Upper lobe of left lung (tissue), 4 donors: Measurements from ENCODE around the gene ZNF366.

ENCODE experiments used
- EP300 ChIP-seq, 4 donors: sonication (generic); formaldehyde crosslinking; IDR thresholded peaks; one replicate each; pipeline ENCODE4 v1.5.1; 2017; ENCODE audit warnings: antibody characterized with exemption in 4 of 4, control low read depth in 2 of 4
- POLR2A ChIP-seq, 4 donors: fragments of 450-650 bp; IDR thresholded peaks; one replicate each; pipeline ENCODE4 v1.5.1; 2016 to 2017; ENCODE audit warnings: antibody characterized with exemption in 4 of 4, mild to moderate bottlenecking in 2 of 4
- POLR2AphosphoS5 ChIP-seq, 2 donors: sonication (generic); formaldehyde crosslinking; IDR thresholded peaks; one replicate each; pipeline ENCODE4 v1.5.1; 2017; ENCODE audit warnings: antibody characterized with exemption in 2 of 2
- TF ChIP-seq, protein P1 (sequence below), 6 experiments: fragments of 450-650 bp in 4 of 6; fragments of 200-600 bp in 2 of 6; sonication (generic) in 2 of 6; IDR thresholded peaks; one replicate each; pipeline ENCODE4 v1.5.1; 2016 to 2019; ENCODE audit warnings: antibody characterized with exemption in 6 of 6

DNA sequence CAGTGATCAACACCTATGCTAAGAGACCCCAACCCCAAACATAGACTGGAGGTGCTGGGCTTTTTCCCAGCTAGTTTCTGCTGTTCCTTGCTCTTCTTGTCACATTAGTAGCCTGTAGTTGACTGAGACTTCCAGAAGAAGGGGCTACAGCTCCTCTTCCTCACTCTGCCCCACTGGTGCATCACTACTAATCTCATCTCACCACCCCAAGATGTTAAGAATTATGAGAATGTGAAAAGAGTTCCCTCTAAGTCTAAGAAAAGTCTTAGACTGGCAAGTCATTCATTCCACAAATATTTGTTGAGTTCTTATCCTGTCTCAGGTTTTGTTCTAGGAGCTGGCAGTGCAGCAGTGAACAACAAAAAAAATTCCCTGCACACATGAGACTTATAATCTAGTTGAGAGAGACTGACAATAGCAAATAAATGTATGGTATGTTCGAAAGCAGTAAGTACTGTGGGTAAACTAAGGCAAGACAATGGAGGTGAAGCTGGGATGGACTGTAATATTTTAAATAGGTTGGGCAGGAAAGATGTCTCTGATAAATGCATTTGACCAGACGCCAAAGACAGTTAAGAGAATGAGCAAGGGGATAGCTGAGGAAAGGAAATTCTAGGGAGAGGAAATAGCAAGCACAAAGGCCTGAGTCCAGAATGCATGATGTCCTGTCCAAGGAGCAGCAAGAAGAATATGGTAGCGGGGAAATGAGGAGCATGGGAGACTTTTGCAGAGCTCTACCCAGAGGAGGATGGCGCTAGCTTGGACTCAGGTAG is 94.7 kb downstream of the ZNF366 start:
- TF ChIP-seq POLR2A (IDR thresholded peaks at IDR 0.05) (no peak), EP300 (IDR thresholded peaks at IDR 0.05) (no peak), POLR2AphosphoS5 (IDR thresholded peaks at IDR 0.05) (no peak)
- TF ChIP-seq, protein P1, sequence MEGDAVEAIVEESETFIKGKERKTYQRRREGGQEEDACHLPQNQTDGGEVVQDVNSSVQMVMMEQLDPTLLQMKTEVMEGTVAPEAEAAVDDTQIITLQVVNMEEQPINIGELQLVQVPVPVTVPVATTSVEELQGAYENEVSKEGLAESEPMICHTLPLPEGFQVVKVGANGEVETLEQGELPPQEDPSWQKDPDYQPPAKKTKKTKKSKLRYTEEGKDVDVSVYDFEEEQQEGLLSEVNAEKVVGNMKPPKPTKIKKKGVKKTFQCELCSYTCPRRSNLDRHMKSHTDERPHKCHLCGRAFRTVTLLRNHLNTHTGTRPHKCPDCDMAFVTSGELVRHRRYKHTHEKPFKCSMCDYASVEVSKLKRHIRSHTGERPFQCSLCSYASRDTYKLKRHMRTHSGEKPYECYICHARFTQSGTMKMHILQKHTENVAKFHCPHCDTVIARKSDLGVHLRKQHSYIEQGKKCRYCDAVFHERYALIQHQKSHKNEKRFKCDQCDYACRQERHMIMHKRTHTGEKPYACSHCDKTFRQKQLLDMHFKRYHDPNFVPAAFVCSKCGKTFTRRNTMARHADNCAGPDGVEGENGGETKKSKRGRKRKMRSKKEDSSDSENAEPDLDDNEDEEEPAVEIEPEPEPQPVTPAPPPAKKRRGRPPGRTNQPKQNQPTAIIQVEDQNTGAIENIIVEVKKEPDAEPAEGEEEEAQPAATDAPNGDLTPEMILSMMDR (IDR thresholded peaks at IDR 0.05) = no peak
